HEK293T (cell line): Measurements from ENCODE around the gene EPS8.

ENCODE experiments used
- ARNT ChIP-seq: fragments of 450-650 bp; IDR thresholded peaks from 2 replicates; pipeline ENCODE4 v1.6.1; 2017; ENCODE audit warnings: mild to moderate bottlenecking
- BHLHE40 ChIP-seq: fragments of 450-650 bp; IDR thresholded peaks from 2 replicates; pipeline ENCODE4 v1.6.1; 2016; ENCODE audit warnings: mild to moderate bottlenecking, moderate library complexity, borderline replicate concordance
- CTBP1 ChIP-seq: fragments of 450-650 bp; IDR thresholded peaks from 2 replicates; pipeline ENCODE4 v1.6.1; 2016; ENCODE audit warnings: borderline replicate concordance
- FOXK2 ChIP-seq: fragments of 450-650 bp; IDR thresholded peaks from 2 replicates; pipeline ENCODE4 v1.6.1; 2016; ENCODE audit warnings: mild to moderate bottlenecking
- SUZ12 ChIP-seq: fragments of 450-650 bp; IDR thresholded peaks from 2 replicates; pipeline ENCODE4 v1.6.1; 2016; ENCODE audit warnings: mild to moderate bottlenecking

DNA sequence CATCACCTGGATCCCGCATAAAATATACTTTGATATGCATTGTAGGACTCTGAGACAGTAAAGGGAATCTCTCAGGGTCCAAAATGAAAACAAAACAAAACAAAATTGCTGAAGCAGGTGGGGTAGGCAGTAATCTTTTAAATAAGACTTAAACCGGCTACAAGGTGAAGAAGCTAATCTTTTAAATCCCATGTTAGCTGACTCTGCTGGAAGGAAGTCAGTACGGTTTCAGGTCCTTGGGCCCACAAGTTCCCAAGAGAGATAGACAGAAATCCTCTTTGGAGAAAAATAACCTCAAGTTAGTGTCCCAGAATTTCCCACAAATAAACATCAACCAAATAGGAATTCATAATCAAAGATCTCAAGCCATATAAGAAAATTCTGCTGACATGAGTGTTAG, 5.0 kb upstream of the EPS8 start:
- no peak for TF ChIP-seq SUZ12
- no peak for TF ChIP-seq BHLHE40
- no peak for TF ChIP-seq ARNT
- no peak for TF ChIP-seq CTBP1
- no peak for TF ChIP-seq FOXK2
